Fibroblast of lung (primary cell): Measurements from ENCODE around the gene AFTPH. TPM values are rescaled to one million over a fixed set of nuclear protein-coding genes. Genes with fewer than 3 reads are reported as not detected.

Source experiments
- DNase-seq, 2 donors: peaks; one replicate each; pipeline versions ENCODE4 v3.0.0 to v3.0.0-alpha.2; 2010; ENCODE audit warnings: low read depth in 2 of 2
- H2AFZ ChIP-seq: 2 replicates; pipeline ENCODE4 v1.5.1; 2012; ENCODE audit warnings: low read length, control low read depth, inconsistent platforms
- H3K27ac ChIP-seq: 2 replicates; pipeline ENCODE4 v1.5.1; 2011; ENCODE audit warnings: low read length, control low read depth; ENCODE audit not compliant: insufficient read depth
- H3K27me3 ChIP-seq: 2 replicates; pipeline ENCODE4 v1.5.1; 2011; ENCODE audit warnings: mild to moderate bottlenecking, low read length; ENCODE audit not compliant: control insufficient read depth, insufficient read depth
- H3K36me3 ChIP-seq: 2 replicates; pipeline ENCODE4 v1.5.1; 2011; ENCODE audit warnings: low read length; ENCODE audit not compliant: control insufficient read depth, insufficient read depth
- H3K4me1 ChIP-seq: 2 replicates; pipeline ENCODE4 v1.5.1; 2011; ENCODE audit warnings: low read length; ENCODE audit not compliant: control insufficient read depth, insufficient read depth; ENCODE audit errors: extremely low read depth
- H3K4me2 ChIP-seq: 2 replicates; pipeline ENCODE4 v1.5.1; 2011; ENCODE audit warnings: low read length, control low read depth; ENCODE audit not compliant: insufficient read depth; ENCODE audit errors: extremely low read depth
- H3K4me3 ChIP-seq, 4 experiments: fragments of 200-600 bp in 1 of 4; sonication (generic) in 1 of 4; replicated peaks in 1 of 4; 2 replicates each; pipeline ENCODE4 v1.5.1; 2011 to 2016; ENCODE audit warnings: low read length in 4 of 4, low read depth in 3 of 4, mild to moderate bottlenecking in 3 of 4, control low read depth in 2 of 4, inconsistent platforms in 1 of 4, mixed read lengths in 1 of 4; ENCODE audit not compliant: insufficient read depth in 1 of 4; ENCODE audit errors: control extremely low read depth in 1 of 4
- H3K79me2 ChIP-seq: 2 replicates; pipeline ENCODE4 v1.5.1; 2012; ENCODE audit warnings: mild to moderate bottlenecking, low read length, inconsistent platforms; ENCODE audit not compliant: control insufficient read depth, insufficient read depth
- H3K9ac ChIP-seq: 2 replicates; pipeline ENCODE4 v1.5.1; 2011; ENCODE audit warnings: mild to moderate bottlenecking, low read length, control low read depth; ENCODE audit not compliant: insufficient read depth
- H3K9me3 ChIP-seq: 2 replicates; pipeline ENCODE4 v1.5.1; 2012; ENCODE audit warnings: low read depth, low read length; ENCODE audit not compliant: control insufficient read depth, insufficient read depth
- H4K20me1 ChIP-seq: 2 replicates; pipeline ENCODE4 v1.5.1; 2011; ENCODE audit warnings: low read length; ENCODE audit not compliant: control insufficient read depth, insufficient read depth; ENCODE audit errors: extremely low read depth
- EZH2 ChIP-seq: IDR thresholded peaks from 2 replicates; pipeline ENCODE4 v1.5.1; 2012; ENCODE audit warnings: low read length, control low read depth, mild to moderate bottlenecking; ENCODE audit errors: missing control alignments
- polyA plus RNA-seq, 2 donors: library from polyadenylated mRNA; depleted of rRNA in 1 of 2; stranded (reverse) in 1 of 2; unstranded in 1 of 2; fragments of >200 nt; gene quantifications; 2 replicates each; pipeline ENCODE4 v1.2.1, GENCODE V29; 2011 to 2012; ENCODE audit warnings: missing spikeins in 1 of 2
- total RNA-seq: library from RNA; depleted of rRNA; stranded (reverse); fragments of >200 nt; gene quantifications from 2 replicates; pipeline ENCODE4 v1.2.1, GENCODE V29; 2014
- TF ChIP-seq, protein P1 (sequence below), 2 donors: IDR thresholded peaks in 1 of 2; conservative IDR thresholded peaks in 1 of 2; 1 replicate in 1 of 2; 2 replicates in 1 of 2; pipeline ENCODE4 v1.5.1; 2011 to 2012; ENCODE audit warnings: low read length in 2 of 2, control low read depth in 1 of 2, inconsistent platforms in 1 of 2, low read depth in 1 of 2, mild to moderate bottlenecking in 1 of 2

AFTPH gene
- total and polyA plus RNA-seq, 2 donors (not counting 1 experiment from before 2014, with no cell fraction given): 15.8 to 43.3 TPM

DNA sequence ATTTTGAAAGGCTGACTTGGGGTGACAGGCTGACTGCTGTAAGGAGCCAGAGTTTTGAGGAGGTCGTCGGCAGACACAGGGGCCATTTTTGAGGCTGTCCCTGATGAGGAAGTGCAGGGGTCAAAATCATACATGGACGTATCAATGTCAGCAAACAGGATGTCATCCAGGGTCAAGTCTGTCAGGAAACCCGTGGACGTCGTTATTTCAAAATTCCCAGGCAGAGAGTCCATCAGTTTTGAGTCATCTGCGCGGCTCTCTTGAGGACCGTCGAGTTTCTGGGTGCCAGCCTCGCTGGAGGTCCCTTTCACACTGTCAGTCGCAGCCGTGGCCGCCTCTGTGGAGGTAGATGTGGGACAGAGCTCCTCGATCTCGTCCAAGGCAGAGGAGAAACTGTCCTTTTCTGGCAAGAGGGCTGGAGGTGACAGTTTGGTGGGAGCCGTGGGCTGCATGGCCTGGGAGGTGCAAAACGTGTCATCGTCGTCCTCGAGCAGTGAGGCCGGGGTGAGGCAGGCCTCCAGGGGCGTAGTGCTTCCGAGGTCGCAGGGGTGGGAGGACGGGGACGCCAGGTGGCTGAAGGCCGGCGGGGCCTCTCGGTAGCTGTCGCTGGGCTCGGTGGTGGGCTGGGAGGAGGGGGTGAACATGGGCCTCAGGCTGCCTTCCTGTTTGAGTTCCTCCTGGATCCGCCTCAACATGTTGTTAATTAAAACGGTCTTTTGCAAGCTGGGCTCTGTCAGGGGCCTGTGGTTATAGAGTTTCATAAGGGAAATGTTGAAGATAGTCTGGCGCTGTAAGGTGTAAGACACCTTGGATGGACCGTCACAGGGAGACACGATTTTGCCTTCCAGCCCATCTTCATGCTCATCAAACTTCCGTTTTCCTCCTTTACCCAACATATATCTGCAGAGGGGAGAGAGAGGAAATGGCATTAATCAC lies 112.1 kb downstream of the AFTPH start:
- H3K4me1 ChIP-seq: peaks cover 13% of the 10 kb centered on the region
- no peaks in the 10 kb centered on the region for H3K27me3 ChIP-seq
- no peaks in the 10 kb centered on the region for H4K20me1 ChIP-seq
- no peak overlapping the region for H2AFZ ChIP-seq
- no peak for TF ChIP-seq EZH2
- TF ChIP-seq, protein P1, sequence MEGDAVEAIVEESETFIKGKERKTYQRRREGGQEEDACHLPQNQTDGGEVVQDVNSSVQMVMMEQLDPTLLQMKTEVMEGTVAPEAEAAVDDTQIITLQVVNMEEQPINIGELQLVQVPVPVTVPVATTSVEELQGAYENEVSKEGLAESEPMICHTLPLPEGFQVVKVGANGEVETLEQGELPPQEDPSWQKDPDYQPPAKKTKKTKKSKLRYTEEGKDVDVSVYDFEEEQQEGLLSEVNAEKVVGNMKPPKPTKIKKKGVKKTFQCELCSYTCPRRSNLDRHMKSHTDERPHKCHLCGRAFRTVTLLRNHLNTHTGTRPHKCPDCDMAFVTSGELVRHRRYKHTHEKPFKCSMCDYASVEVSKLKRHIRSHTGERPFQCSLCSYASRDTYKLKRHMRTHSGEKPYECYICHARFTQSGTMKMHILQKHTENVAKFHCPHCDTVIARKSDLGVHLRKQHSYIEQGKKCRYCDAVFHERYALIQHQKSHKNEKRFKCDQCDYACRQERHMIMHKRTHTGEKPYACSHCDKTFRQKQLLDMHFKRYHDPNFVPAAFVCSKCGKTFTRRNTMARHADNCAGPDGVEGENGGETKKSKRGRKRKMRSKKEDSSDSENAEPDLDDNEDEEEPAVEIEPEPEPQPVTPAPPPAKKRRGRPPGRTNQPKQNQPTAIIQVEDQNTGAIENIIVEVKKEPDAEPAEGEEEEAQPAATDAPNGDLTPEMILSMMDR (conservative IDR thresholded peaks at IDR 0.05 in 1 of 2, IDR thresholded peaks at IDR 0.05 in 1 of 2; ENCODE audit: low read depth in 1 of 2, low read length in 2 of 2): no peak
- H3K9ac ChIP-seq: no peak overlapping the region
- H3K9me3 ChIP-seq: no peaks in the 10 kb centered on the region
- DNase-seq: no peak
- H3K27ac ChIP-seq: no peak overlapping the region
- no peak overlapping the region for H3K4me2 ChIP-seq
- peaks cover 8% of the 10 kb centered on the region for H3K36me3 ChIP-seq
- peaks cover 49% of the 10 kb centered on the region for H3K79me2 ChIP-seq
- no peak overlapping the region for H3K4me3 ChIP-seq

DNA sequence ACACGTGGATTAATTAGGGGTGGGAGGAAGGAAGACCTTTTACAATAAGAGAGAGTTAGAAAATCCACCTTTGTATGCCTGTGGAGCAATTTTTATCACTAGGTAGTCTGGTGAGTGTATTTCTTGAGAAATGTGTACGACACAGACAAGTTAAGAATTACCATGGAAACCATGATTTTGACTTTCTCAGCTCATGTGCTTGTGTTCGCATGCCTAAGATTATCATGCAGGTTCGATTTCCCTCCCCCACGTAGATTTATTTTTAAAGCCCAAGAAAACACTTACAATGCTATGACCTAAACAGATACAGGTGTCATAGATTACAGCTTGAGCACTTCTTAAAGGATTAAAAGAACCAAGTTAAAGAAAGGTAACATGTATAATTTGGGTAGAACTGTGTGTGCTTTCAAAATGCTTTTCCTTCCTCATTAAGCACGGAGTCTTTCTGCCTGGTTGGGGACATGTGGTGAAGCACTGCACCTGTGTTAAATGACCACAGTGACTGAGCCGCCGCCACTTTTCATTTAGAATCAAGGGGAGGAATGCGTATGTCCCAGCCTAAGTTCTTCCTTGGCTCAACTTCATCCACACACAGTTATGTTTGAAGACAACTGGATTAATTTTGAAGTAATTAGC lies 113.0 kb downstream of the AFTPH start:
- TF ChIP-seq, protein P1 (conservative IDR thresholded peaks at IDR 0.05 in 1 of 2, IDR thresholded peaks at IDR 0.05 in 1 of 2; ENCODE audit: low read depth in 1 of 2, low read length in 2 of 2): no peak
- no peak for TF ChIP-seq EZH2
- no peak overlapping the region for H3K27ac ChIP-seq
- H4K20me1 ChIP-seq: no peaks in the 10 kb centered on the region
- no peaks in the 10 kb centered on the region for H3K9me3 ChIP-seq
- no peaks in the 10 kb centered on the region for H3K27me3 ChIP-seq
- no peak overlapping the region for H3K4me3 ChIP-seq
- no peak overlapping the region for H3K9ac ChIP-seq
- H3K4me1 ChIP-seq: peaks cover 13% of the 10 kb centered on the region
- no peak for DNase-seq
- H3K36me3 ChIP-seq: peaks cover 10% of the 10 kb centered on the region
- no peak overlapping the region for H2AFZ ChIP-seq
- H3K4me2 ChIP-seq: no peak overlapping the region
- H3K79me2 ChIP-seq: peaks cover 56% of the 10 kb centered on the region

DNA sequence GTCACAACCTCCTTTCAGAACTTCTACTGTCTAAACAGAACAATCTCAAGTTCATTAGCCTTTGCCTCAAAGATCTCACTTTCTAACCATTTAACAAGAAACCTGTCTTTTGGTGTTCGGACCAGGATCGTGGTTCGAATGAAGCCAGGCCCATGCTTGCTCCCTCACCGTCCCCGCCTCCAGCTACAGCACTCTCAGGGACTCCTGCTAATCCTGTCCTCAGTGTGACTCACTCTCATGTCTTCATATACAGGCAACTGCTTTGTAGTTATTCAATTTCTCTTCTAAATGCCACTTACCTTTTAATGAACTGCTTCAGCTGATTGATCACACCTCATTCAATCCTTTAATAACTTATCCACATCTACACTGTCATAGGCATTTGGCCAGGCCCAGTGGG lies 113.8 kb downstream of the AFTPH start:
- Histone ChIP-seq H3K36me3 (peaks cover 10% of the 10 kb centered on the region), H4K20me1 (no peaks in the 10 kb centered on the region), H3K79me2 (peaks cover 64% of the 10 kb centered on the region), H3K27ac (no peak overlapping the region), H3K4me3 (no peak overlapping the region), H3K4me1 (peaks cover 11% of the 10 kb centered on the region), H3K9ac (no peak overlapping the region), H3K27me3 (no peaks in the 10 kb centered on the region), H2AFZ (no peak overlapping the region), H3K4me2 (no peak overlapping the region), H3K9me3 (no peaks in the 10 kb centered on the region)
- no peak for DNase-seq
- TF ChIP-seq, protein P1 (conservative IDR thresholded peaks at IDR 0.05 in 1 of 2, IDR thresholded peaks at IDR 0.05 in 1 of 2; ENCODE audit: low read depth in 1 of 2, low read length in 2 of 2): no peak
- TF ChIP-seq EZH2: no peak
